Measurements from ENCODE around the gene CELF4. TPM values are rescaled to one million over a fixed set of nuclear protein-coding genes. Genes with fewer than 3 reads are reported as not detected.

CELF4 gene
- total and polyA plus RNA-seq, 10 of the 15 experiments (the other 5 are each of a cell fraction or from before 2014, with no cell fraction given): 0.03 to 0.32 TPM; not detected in 8

DNA sequence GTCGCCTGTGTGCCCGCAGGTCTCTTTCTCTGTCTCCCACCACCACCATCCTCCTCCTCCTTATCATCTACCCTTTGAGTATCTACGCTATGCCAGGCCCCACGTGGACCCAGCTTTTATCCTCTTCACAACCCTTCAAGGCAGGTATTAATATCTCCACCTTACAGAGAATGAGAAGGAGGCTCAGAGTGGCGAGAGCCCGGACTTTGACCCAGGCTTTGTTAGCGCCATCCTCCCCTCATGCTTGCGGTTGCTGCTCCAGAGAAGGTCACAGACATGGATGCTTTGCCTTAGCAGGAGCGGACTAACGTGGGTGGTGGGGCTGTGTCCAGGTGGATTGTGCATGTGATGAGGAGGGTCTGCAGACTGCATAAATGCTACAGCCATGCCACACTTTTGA, 119.8 kb downstream of the CELF4 start (continued):
- TF ChIP-seq, protein P1, sequence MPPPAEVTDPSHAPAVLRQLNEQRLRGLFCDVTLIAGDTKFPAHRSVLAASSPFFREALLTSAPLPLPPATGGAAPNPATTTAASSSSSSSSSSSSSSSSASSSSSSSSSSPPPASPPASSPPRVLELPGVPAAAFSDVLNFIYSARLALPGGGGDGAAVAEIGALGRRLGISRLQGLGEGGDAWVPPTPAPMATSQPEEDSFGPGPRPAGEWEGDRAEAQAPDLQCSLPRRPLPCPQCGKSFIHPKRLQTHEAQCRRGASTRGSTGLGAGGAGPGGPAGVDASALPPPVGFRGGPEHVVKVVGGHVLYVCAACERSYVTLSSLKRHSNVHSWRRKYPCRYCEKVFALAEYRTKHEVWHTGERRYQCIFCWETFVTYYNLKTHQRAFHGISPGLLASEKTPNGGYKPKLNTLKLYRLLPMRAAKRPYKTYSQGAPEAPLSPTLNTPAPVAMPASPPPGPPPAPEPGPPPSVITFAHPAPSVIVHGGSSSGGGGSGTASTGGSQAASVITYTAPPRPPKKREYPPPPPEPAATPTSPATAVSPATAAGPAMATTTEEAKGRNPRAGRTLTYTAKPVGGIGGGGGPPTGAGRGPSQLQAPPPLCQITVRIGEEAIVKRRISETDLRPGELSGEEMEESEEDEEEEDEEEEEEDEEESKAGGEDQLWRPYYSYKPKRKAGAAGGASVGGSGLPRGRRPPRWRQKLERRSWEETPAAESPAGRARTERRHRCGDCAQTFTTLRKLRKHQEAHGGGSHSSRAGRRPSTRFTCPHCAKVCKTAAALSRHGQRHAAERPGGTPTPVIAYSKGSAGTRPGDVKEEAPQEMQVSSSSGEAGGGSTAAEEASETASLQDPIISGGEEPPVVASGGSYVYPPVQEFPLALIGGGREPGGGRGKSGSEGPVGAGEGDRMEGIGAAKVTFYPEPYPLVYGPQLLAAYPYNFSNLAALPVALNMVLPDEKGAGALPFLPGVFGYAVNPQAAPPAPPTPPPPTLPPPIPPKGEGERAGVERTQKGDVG (CRISPR knock-in tag; IDR thresholded peaks at IDR 0.05): no peak
- TF ChIP-seq, protein P2, sequence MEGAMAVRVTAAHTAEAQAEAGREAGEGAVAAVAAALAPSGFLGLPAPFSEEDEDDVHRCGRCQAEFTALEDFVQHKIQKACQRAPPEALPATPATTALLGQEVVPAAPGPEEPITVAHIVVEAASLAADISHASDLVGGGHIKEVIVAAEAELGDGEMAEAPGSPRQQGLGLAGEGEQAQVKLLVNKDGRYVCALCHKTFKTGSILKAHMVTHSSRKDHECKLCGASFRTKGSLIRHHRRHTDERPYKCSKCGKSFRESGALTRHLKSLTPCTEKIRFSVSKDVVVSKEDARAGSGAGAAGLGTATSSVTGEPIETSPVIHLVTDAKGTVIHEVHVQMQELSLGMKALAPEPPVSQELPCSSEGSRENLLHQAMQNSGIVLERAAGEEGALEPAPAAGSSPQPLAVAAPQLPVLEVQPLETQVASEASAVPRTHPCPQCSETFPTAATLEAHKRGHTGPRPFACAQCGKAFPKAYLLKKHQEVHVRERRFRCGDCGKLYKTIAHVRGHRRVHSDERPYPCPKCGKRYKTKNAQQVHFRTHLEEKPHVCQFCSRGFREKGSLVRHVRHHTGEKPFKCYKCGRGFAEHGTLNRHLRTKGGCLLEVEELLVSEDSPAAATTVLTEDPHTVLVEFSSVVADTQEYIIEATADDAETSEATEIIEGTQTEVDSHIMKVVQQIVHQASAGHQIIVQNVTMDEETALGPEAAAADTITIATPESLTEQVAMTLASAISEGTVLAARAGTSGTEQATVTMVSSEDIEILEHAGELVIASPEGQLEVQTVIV (IDR thresholded peaks at IDR 0.05; ENCODE audit: borderline replicate concordance, partially characterized antibody): no peak
- TF ChIP-seq SMC3 (IDR thresholded peaks at IDR 0.05; ENCODE audit: borderline replicate concordance, low read length) (no peak), IKZF1 (conservative IDR thresholded peaks at IDR 0.05) (no peak), SUZ12 (IDR thresholded peaks at IDR 0.05; ENCODE audit: unreplicated experiment) (no peak), HDAC6 (IDR thresholded peaks at IDR 0.05; ENCODE audit: unreplicated experiment) (no peak), RB1 (IDR thresholded peaks at IDR 0.05; ENCODE audit: borderline replicate concordance) (no peak)
- TF ChIP-seq, protein P3, sequence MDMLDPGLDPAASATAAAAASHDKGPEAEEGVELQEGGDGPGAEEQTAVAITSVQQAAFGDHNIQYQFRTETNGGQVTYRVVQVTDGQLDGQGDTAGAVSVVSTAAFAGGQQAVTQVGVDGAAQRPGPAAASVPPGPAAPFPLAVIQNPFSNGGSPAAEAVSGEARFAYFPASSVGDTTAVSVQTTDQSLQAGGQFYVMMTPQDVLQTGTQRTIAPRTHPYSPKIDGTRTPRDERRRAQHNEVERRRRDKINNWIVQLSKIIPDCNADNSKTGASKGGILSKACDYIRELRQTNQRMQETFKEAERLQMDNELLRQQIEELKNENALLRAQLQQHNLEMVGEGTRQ (IDR thresholded peaks at IDR 0.05; ENCODE audit: borderline replicate concordance, low read depth, low read length): no peak

Data from GM12878 (cell line).